H9 (cell line): ENCODE data around the gene ETFB. TPM values are rescaled to one million over a fixed set of nuclear protein-coding genes. Genes with fewer than 3 reads are reported as not detected.

Experiments used
- DNase-seq: peaks from one replicate; pipeline ENCODE4 v3.0.0-alpha.2; 2017
- H2AFZ ChIP-seq: one replicate; pipeline ENCODE4 v1.6.1; 2013; ENCODE audit warnings: mild to moderate bottlenecking, low read length, control low read depth, moderate library complexity
- H2AK5ac ChIP-seq: 2 replicates; pipeline ENCODE4 v1.6.1; 2013; ENCODE audit warnings: low read length, control low read depth, mixed read lengths; ENCODE audit not compliant: insufficient read length
- H2BK120ac ChIP-seq: one replicate; pipeline ENCODE4 v1.6.1; 2013; ENCODE audit warnings: low read depth, mild to moderate bottlenecking, low read length, control low read depth, inconsistent platforms; ENCODE audit not compliant: poor library complexity, severe bottlenecking
- H2BK12ac ChIP-seq: 2 replicates; pipeline ENCODE4 v1.6.1; 2013; ENCODE audit warnings: low read length, control low read depth, mixed read lengths, low read depth; ENCODE audit not compliant: insufficient read length
- H2BK15ac ChIP-seq: 2 replicates; pipeline ENCODE4 v1.6.1; 2013; ENCODE audit warnings: low read depth, low read length, control low read depth
- H2BK20ac ChIP-seq: one replicate; pipeline ENCODE4 v1.6.1; 2013; ENCODE audit warnings: low read depth, mild to moderate bottlenecking, low read length, control low read depth, inconsistent platforms; ENCODE audit not compliant: poor library complexity, severe bottlenecking
- H2BK5ac ChIP-seq: 2 replicates; pipeline ENCODE4 v1.6.1; 2013; ENCODE audit warnings: low read length, control low read depth, mixed read lengths; ENCODE audit not compliant: insufficient read length
- H3K14ac ChIP-seq: 2 replicates; pipeline ENCODE4 v1.6.1; 2013; ENCODE audit warnings: low read length, control low read depth; ENCODE audit not compliant: insufficient read depth
- H3K18ac ChIP-seq: 2 replicates; pipeline ENCODE4 v1.6.1; 2013; ENCODE audit warnings: low read depth, mild to moderate bottlenecking, mixed read lengths, low read length, control low read depth; ENCODE audit not compliant: insufficient read length
- H3K23ac ChIP-seq: 2 replicates; pipeline ENCODE4 v1.6.1; 2013; ENCODE audit warnings: low read length, control low read depth, mixed read lengths, low read depth; ENCODE audit not compliant: insufficient read length
- H3K23me2 ChIP-seq: 2 replicates; pipeline ENCODE4 v1.6.1; 2013; ENCODE audit warnings: low read depth, mild to moderate bottlenecking, mixed read lengths, low read length, control low read depth; ENCODE audit not compliant: insufficient read length, poor library complexity, severe bottlenecking
- H3K27ac ChIP-seq: 2 replicates; pipeline ENCODE4 v1.5.1; 2013; ENCODE audit warnings: low read length, control low read depth, mixed read lengths, low read depth; ENCODE audit not compliant: insufficient read length
- H3K27me3 ChIP-seq: 2 replicates; pipeline ENCODE4 v1.6.1; 2013; ENCODE audit warnings: low read length, control low read depth, inconsistent platforms; ENCODE audit not compliant: insufficient read depth
- H3K4ac ChIP-seq: 2 replicates; pipeline ENCODE4 v1.6.1; 2013; ENCODE audit warnings: low read depth, mild to moderate bottlenecking, control low read depth, inconsistent platforms, low read length, moderate library complexity
- H3K4me1 ChIP-seq: 2 replicates; pipeline ENCODE4 v1.6.1; 2013; ENCODE audit warnings: low read length, control low read depth, inconsistent platforms; ENCODE audit not compliant: insufficient read depth
- H3K4me2 ChIP-seq: 2 replicates; pipeline ENCODE4 v1.6.1; 2013; ENCODE audit warnings: low read length, control low read depth, mixed read lengths; ENCODE audit not compliant: insufficient read length, insufficient read depth
- H3K56ac ChIP-seq: 2 replicates; pipeline ENCODE4 v1.6.1; 2013; ENCODE audit warnings: low read depth, mild to moderate bottlenecking, mixed read lengths, low read length, control low read depth; ENCODE audit not compliant: insufficient read length
- H3K79me1 ChIP-seq: 2 replicates; pipeline ENCODE4 v1.6.1; 2013; ENCODE audit warnings: low read depth, mild to moderate bottlenecking, moderate library complexity, low read length, control low read depth, inconsistent platforms; ENCODE audit not compliant: insufficient read depth, poor library complexity, severe bottlenecking
- H3K79me2 ChIP-seq: 2 replicates; pipeline ENCODE4 v1.6.1; 2013; ENCODE audit warnings: low read length, control low read depth, inconsistent platforms; ENCODE audit not compliant: insufficient read depth
- H3K9ac ChIP-seq: 2 replicates; pipeline ENCODE4 v1.6.1; 2013; ENCODE audit warnings: low read length, control low read depth, mixed read lengths; ENCODE audit not compliant: insufficient read length; ENCODE audit errors: extremely low read depth
- H3K9me3 ChIP-seq: one replicate; pipeline ENCODE4 v1.6.1; 2013; ENCODE audit warnings: low read depth, low read length, inconsistent platforms; ENCODE audit not compliant: control insufficient read depth
- H3T11ph ChIP-seq: one replicate; pipeline ENCODE4 v1.6.1; 2013; ENCODE audit warnings: mild to moderate bottlenecking, low read length, control low read depth, inconsistent platforms
- H4K20me1 ChIP-seq: one replicate; pipeline ENCODE4 v1.6.1; 2013; ENCODE audit not compliant: control insufficient read depth, insufficient read length, insufficient read depth
- H4K5ac ChIP-seq: 2 replicates; pipeline ENCODE4 v1.6.1; 2013; ENCODE audit warnings: low read depth, mild to moderate bottlenecking, mixed read lengths, low read length, control low read depth; ENCODE audit not compliant: insufficient read length
- H4K8ac ChIP-seq: replicated peaks from 2 replicates; pipeline ENCODE4 v1.6.1; 2013; ENCODE audit warnings: low read length, control low read depth, mixed read lengths, low read depth; ENCODE audit not compliant: insufficient read length
- H4K91ac ChIP-seq: 2 replicates; pipeline ENCODE4 v1.6.1; 2013; ENCODE audit warnings: low read depth, mild to moderate bottlenecking, moderate library complexity, mixed read lengths, low read length, control low read depth; ENCODE audit not compliant: insufficient read length
- H3K27ac Mint-ChIP-seq, 3 experiments: 2 replicates in 2 of 3; 3 replicates in 1 of 3; pipeline ENCODE4 v1.8.0; 2020 to 2021; ENCODE audit warnings: mixed read lengths in 3 of 3, mild to moderate bottlenecking in 1 of 3, moderate library complexity in 1 of 3
- H3K27me3 Mint-ChIP-seq: 2 replicates; pipeline ENCODE4 v1.8.0; 2021; ENCODE audit warnings: low read depth, mild to moderate bottlenecking, moderate library complexity, mixed read lengths
- H3K36me3 Mint-ChIP-seq, 3 experiments: 2 replicates in 2 of 3; 3 replicates in 1 of 3; pipeline ENCODE4 v1.8.0; 2020 to 2021; ENCODE audit warnings: low read depth in 3 of 3, mixed read lengths in 3 of 3; ENCODE audit not compliant: insufficient read depth in 1 of 3
- H3K4me1 Mint-ChIP-seq, 2 experiments: 2 replicates each; pipeline ENCODE4 v1.8.0; 2020; ENCODE audit warnings: mixed read lengths in 2 of 2
- H3K4me3 Mint-ChIP-seq, 2 experiments: 2 replicates in 1 of 2; 3 replicates in 1 of 2; pipeline ENCODE4 v1.8.0; 2020 to 2021; ENCODE audit warnings: mild to moderate bottlenecking in 2 of 2, mixed read lengths in 2 of 2, moderate library complexity in 1 of 2
- H3K9me3 Mint-ChIP-seq, 2 experiments: 2 replicates in 1 of 2; 3 replicates in 1 of 2; pipeline ENCODE4 v1.8.0; 2020; ENCODE audit warnings: mild to moderate bottlenecking in 2 of 2, mixed read lengths in 2 of 2, moderate library complexity in 1 of 2
- CTCF ChIP-seq: fragments of 200-600 bp; sonication (generic); conservative IDR thresholded peaks from 3 replicates; pipeline ENCODE4 v1.8.0; 2021; ENCODE audit warnings: antibody characterized with exemption, mild to moderate bottlenecking
- WGBS: extraction: QIAGEN DNeasy Blood & Tissue Kit; methylation state at CpG from one replicate; pipeline ENCODE4 v1.1.7; 2013; ENCODE audit warnings: missing lambda C conversion rate, low lambda C conversion rate, mixed read lengths; ENCODE audit not compliant: insufficient read length; ENCODE audit errors: extremely low coverage; 5-methylcytosine and 5-hydroxymethylcytosine counted together
- total RNA-seq: library from RNA; stranded (reverse); gene quantifications from 2 replicates; pipeline ENCODE4 v1.2.1, GENCODE V29; 2021

Gene ETFB
- total RNA-seq, 1 experiment from 2014 or later = 49.4 TPM

DNA sequence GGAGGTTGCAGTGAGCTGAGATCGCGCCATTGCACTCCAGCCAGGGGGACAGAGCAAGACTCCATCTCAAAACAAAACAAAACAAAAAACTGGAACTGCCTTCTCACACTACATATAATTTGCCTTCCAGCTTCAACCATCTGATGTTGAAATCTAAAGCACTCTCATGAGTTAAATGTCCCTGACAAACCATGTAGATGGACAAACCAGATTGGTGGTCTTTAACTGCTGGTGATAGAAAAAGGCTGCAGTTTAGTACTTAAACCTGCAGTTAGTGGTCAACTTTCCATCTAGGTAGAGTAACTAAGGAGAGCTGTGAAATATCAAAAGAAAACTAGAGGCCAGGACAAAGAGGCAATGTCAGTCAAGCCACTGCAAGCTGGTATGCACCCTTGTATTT is 30.0 kb upstream of the ETFB start:
- Histone ChIP-seq H3K9me3 (no peaks in the 10 kb centered on the region), H3K14ac (no peak overlapping the region), H2AFZ (no peak overlapping the region), H3K9ac (no peak overlapping the region), H3K4ac (no peak overlapping the region), H4K5ac (no peak overlapping the region), H3K23me2 (peaks cover 8% of the 10 kb centered on the region), H2BK12ac (no peak overlapping the region), H3K27ac (no peak overlapping the region), H3K18ac (no peak overlapping the region), H2BK5ac (no peak overlapping the region), H2BK20ac (no peak overlapping the region), H2BK120ac (no peak overlapping the region), H2BK15ac (no peak overlapping the region), H3K79me1 (no peaks in the 10 kb centered on the region), H3K23ac (no peak overlapping the region), H4K8ac (no peak overlapping the region), H2AK5ac (no peak overlapping the region), H4K91ac (no peak overlapping the region), H3K56ac (no peak overlapping the region), H3T11ph (no peak overlapping the region), H3K79me2 (no peaks in the 10 kb centered on the region), H3K4me2 (no peak overlapping the region), H3K4me1 (no peaks in the 10 kb centered on the region), H4K20me1 (no peaks in the 10 kb centered on the region), H3K27me3 (no peaks in the 10 kb centered on the region)
- no peaks in the 10 kb centered on the region for H3K27me3 Mint-ChIP-seq
- peaks cover 19 to 36% of the 10 kb centered on the region in 2 experiments for H3K4me1 Mint-ChIP-seq
- peaks cover 10 to 25% (median 12%) of the 10 kb centered on the region in 3 experiments for H3K36me3 Mint-ChIP-seq
- H3K27ac Mint-ChIP-seq = peak overlapping the region in 1 of 3 experiments; percentile 86; a peak in 2 of 7 replicates
- H3K9me3 Mint-ChIP-seq = peaks cover 6 to 9% of the 10 kb centered on the region in 2 experiments
- DNase-seq = no peak
- peak overlapping the region; percentile 12 to 66; a peak in 2 of 5 replicates for H3K4me3 Mint-ChIP-seq
- no CpG with 5 or more reads among the region's 2 CpGs for WGBS
- TF ChIP-seq CTCF = no peak
